Ovary (tissue), 3 donors: ENCODE data around the gene CD7.

Experiments used
- POLR2A ChIP-seq: fragments of 450-650 bp; IDR thresholded peaks from one replicate; pipeline ENCODE4 v1.6.1; 2017; ENCODE audit warnings: antibody characterized with exemption, mild to moderate bottlenecking, moderate library complexity
- TF ChIP-seq, protein P1 (sequence below), 3 donors: fragments of 450-650 bp in 2 of 3; fragments of 200-600 bp in 1 of 3; IDR thresholded peaks; one replicate each; pipeline versions ENCODE4 v1.5.1 to v1.8.0; 2016 to 2022; ENCODE audit warnings: antibody characterized with exemption in 3 of 3, mild to moderate bottlenecking in 1 of 3
- donor health status: DM: no; HTN: no; CAD: no.

DNA sequence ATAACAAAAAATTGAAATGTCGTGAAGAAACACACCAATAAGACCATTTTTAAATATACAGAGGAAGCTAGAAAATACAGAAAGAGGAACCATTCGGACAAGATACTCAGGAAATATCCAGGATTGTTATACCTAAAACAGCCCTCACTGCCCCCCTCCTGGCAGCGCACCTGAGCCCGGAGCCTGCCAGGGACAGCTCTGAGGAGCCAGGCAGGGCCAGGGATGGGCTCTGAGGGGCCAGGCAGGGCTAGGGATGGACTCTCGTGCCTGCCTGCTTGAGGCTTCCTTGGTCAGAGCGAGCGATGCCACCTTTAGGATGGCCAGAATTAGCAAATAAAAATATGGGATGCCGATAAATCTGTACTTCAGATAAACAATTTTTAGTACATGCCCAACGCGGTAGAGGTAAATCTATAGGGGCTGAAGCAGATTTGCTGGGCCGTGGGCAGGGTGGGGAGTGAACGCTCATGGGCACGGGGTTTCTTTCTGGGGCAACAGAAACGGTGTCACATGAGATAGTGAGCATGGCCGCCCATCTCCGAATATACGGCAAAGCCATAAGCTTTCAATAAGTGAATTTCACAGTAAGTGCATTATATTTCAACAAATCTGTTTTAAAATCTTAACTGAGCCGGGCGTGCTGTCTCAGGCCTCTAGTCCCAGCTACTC, 25.7 kb downstream of the CD7 start:
- TF ChIP-seq POLR2A = no peak
- TF ChIP-seq, protein P1, sequence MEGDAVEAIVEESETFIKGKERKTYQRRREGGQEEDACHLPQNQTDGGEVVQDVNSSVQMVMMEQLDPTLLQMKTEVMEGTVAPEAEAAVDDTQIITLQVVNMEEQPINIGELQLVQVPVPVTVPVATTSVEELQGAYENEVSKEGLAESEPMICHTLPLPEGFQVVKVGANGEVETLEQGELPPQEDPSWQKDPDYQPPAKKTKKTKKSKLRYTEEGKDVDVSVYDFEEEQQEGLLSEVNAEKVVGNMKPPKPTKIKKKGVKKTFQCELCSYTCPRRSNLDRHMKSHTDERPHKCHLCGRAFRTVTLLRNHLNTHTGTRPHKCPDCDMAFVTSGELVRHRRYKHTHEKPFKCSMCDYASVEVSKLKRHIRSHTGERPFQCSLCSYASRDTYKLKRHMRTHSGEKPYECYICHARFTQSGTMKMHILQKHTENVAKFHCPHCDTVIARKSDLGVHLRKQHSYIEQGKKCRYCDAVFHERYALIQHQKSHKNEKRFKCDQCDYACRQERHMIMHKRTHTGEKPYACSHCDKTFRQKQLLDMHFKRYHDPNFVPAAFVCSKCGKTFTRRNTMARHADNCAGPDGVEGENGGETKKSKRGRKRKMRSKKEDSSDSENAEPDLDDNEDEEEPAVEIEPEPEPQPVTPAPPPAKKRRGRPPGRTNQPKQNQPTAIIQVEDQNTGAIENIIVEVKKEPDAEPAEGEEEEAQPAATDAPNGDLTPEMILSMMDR (IDR thresholded peaks at IDR 0.05) = no peak
